Breast epithelium (tissue), 3 donors: ENCODE results near the gene BTN1A1.

Experiments used
- POLR2A ChIP-seq: fragments of 450-650 bp; IDR thresholded peaks from one replicate; pipeline ENCODE4 v1.6.1; 2016; ENCODE audit warnings: antibody characterized with exemption, mild to moderate bottlenecking, moderate library complexity
- TF ChIP-seq, protein P1 (sequence below), 3 donors: fragments of 450-650 bp; IDR thresholded peaks; one replicate each; pipeline ENCODE4 v1.5.1; 2016 to 2017; ENCODE audit warnings: antibody characterized with exemption in 3 of 3, mild to moderate bottlenecking in 3 of 3, moderate library complexity in 3 of 3

DNA sequence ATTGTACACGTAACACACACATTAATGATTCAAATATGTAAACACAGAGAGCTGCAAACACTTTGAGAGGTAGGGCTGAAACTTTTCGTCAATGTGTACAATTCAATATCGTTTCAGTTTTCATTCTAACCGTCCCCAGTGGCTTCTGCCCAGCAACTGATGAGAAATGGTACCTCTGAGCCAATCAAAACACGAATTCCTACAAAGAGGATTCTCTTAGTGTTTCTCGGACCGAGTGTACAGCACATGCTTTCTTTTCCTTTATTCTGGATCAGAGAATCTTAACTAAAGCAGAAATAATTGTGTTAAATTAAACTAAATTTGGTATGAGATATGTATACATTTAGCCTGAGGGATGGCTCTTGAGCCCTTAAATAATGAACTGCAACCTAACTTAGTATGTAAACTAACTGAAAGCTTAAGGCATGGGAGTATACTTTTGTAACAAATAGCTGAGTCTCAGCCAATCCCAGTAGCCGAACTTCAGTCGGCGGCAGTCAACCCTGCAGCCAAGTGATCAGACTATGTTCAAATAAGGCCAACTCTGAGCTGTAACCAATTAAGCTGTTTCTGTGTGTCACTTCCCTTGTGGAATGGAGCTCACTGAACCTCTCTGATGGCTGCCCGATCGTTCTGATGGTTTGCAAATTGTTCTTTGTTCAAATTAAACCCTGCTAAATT lies 26.2 kb upstream of the BTN1A1 start:
- TF ChIP-seq, protein P1, sequence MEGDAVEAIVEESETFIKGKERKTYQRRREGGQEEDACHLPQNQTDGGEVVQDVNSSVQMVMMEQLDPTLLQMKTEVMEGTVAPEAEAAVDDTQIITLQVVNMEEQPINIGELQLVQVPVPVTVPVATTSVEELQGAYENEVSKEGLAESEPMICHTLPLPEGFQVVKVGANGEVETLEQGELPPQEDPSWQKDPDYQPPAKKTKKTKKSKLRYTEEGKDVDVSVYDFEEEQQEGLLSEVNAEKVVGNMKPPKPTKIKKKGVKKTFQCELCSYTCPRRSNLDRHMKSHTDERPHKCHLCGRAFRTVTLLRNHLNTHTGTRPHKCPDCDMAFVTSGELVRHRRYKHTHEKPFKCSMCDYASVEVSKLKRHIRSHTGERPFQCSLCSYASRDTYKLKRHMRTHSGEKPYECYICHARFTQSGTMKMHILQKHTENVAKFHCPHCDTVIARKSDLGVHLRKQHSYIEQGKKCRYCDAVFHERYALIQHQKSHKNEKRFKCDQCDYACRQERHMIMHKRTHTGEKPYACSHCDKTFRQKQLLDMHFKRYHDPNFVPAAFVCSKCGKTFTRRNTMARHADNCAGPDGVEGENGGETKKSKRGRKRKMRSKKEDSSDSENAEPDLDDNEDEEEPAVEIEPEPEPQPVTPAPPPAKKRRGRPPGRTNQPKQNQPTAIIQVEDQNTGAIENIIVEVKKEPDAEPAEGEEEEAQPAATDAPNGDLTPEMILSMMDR (IDR thresholded peaks at IDR 0.05): no peak
- peak; percentile 39 for TF ChIP-seq POLR2A
